GM12878 (cell line): ENCODE measurements around the gene DNAJA4. TPM values are rescaled to one million over a fixed set of nuclear protein-coding genes. Genes with fewer than 3 reads are reported as not detected.
A peak's percentile ranks its signal among the peaks of the same experiment; 100 is the strongest.

Source experiments
- ATF7 ChIP-seq: fragments of 450-650 bp; IDR thresholded peaks from 2 replicates; pipeline ENCODE4 v1.6.1; 2016; ENCODE audit warnings: low read depth, mild to moderate bottlenecking
- BCL11A ChIP-seq: IDR thresholded peaks from 2 replicates; pipeline ENCODE4 v1.6.1; 2011; ENCODE audit warnings: low read depth, low read length
- DPF2 ChIP-seq: fragments of 450-650 bp; IDR thresholded peaks from 2 replicates; pipeline ENCODE4 v1.6.1; 2017; ENCODE audit warnings: mild to moderate bottlenecking
- FOS ChIP-seq: IDR thresholded peaks from 3 replicates; pipeline ENCODE4 v1.6.1; 2011; ENCODE audit warnings: borderline replicate concordance; ENCODE audit not compliant: insufficient read length; ENCODE audit errors: extremely low read depth
- GATAD2B ChIP-seq: fragments of 450-650 bp; conservative IDR thresholded peaks from 2 replicates; pipeline ENCODE4 v1.6.1; 2017; ENCODE audit warnings: low read depth, mild to moderate bottlenecking, moderate library complexity
- KAT2A ChIP-seq: conservative IDR thresholded peaks from 2 replicates; pipeline ENCODE4 v1.6.1; 2011; ENCODE audit warnings: low read depth, low read length; ENCODE audit not compliant: control insufficient read depth
- NFIC ChIP-seq: IDR thresholded peaks from 2 replicates; pipeline ENCODE4 v1.6.1; 2012; ENCODE audit warnings: low read depth, mild to moderate bottlenecking, inconsistent platforms, low read length, moderate library complexity
- NR2F1 ChIP-seq: fragments of 450-650 bp; conservative IDR thresholded peaks from 2 replicates; pipeline ENCODE4 v1.6.1; 2017; ENCODE audit warnings: mild to moderate bottlenecking
- PAX5 ChIP-seq: IDR thresholded peaks from 2 replicates; pipeline ENCODE4 v1.6.1; 2011; ENCODE audit warnings: low read depth, low read length, borderline replicate concordance
- PML ChIP-seq: IDR thresholded peaks from 2 replicates; pipeline ENCODE4 v1.6.1; 2012; ENCODE audit warnings: low read length, inconsistent platforms
- SPI1 ChIP-seq: IDR thresholded peaks from 2 replicates; pipeline ENCODE4 v1.6.1; 2011; ENCODE audit warnings: low read depth, mild to moderate bottlenecking, low read length, moderate library complexity, borderline replicate concordance; ENCODE audit not compliant: insufficient read depth
- TAF1 ChIP-seq: IDR thresholded peaks from 2 replicates; pipeline ENCODE4 v1.6.1; 2011; ENCODE audit warnings: mild to moderate bottlenecking, low read depth, low read length, borderline replicate concordance
- ZNF217 ChIP-seq: fragments of 450-650 bp; IDR thresholded peaks from 2 replicates; pipeline ENCODE4 v1.6.1; 2017; ENCODE audit warnings: antibody characterized with exemption, mild to moderate bottlenecking
- ZNF274 ChIP-seq: IDR thresholded peaks from one replicate; pipeline ENCODE4 v1.8.0; 2011; ENCODE audit not compliant: insufficient read length, insufficient read depth
- ZZZ3 ChIP-seq: IDR thresholded peaks from 2 replicates; pipeline ENCODE4 v1.6.1; 2011; ENCODE audit warnings: low read depth; ENCODE audit not compliant: control insufficient read depth, insufficient read length
- polyA plus RNA-seq, 11 experiments: library from polyadenylated mRNA; depleted of rRNA in 4 of 11; unstranded in 6 of 11; stranded (reverse) in 5 of 11; fragments of >200 nt; fragmentation: Nextera tagmentation in 4 of 11; fragmentation: Illumina TruSeq in 1 of 11; extraction: Ambion mirVana in 4 of 11; extraction: Trizol in 1 of 11; gene quantifications; 1 replicate in 1 of 11; 2 replicates in 10 of 11; pipeline versions ENCODE4 v1.2.1 to v1.2.3, GENCODE V29; 2011 to 2016; ENCODE audit warnings: inconsistent platforms in 2 of 11, missing spikeins in 2 of 11, low read depth in 1 of 11
- total RNA-seq, 4 experiments: library from RNA; depleted of rRNA in 3 of 4; stranded (reverse); fragments of >200 nt in 3 of 4; fragmentation: Illumina TruSeq in 1 of 4; extraction: Trizol in 1 of 4; gene quantifications; 2 replicates each; pipeline versions ENCODE4 v1.2.1 to v1.2.3, GENCODE V29; 2013 to 2021
- TF ChIP-seq, protein P1 (sequence below): fragments of 450-650 bp; IDR thresholded peaks from 2 replicates; pipeline ENCODE4 v1.6.1; 2016; ENCODE audit warnings: mild to moderate bottlenecking, moderate library complexity, borderline replicate concordance
- TF ChIP-seq, protein P2 (sequence below): IDR thresholded peaks from 2 replicates; pipeline ENCODE4 v1.6.1; 2011; ENCODE audit warnings: mild to moderate bottlenecking, low read depth, low read length, moderate library complexity; ENCODE audit not compliant: insufficient replicate concordance
- TF ChIP-seq, protein P3 (sequence below): IDR thresholded peaks from 2 replicates; pipeline ENCODE4 v1.6.1; 2011; ENCODE audit warnings: low read depth, low read length, improper control_type of control experiment, borderline replicate concordance
- TF ChIP-seq, protein P4 (sequence below): IDR thresholded peaks from 2 replicates; pipeline ENCODE4 v1.6.1; 2012; ENCODE audit warnings: mild to moderate bottlenecking, low read depth, low read length
- TF ChIP-seq, protein P5 (sequence below): fragments of 450-650 bp; IDR thresholded peaks from 2 replicates; pipeline ENCODE4 v1.6.1; 2016; ENCODE audit warnings: mild to moderate bottlenecking

DNAJA4 gene
- total and polyA plus RNA-seq, 10 of the 15 experiments (the other 5 are each of a cell fraction or from before 2014, with no cell fraction given) = 0.01 to 10.4 (median 4.1) TPM

DNA sequence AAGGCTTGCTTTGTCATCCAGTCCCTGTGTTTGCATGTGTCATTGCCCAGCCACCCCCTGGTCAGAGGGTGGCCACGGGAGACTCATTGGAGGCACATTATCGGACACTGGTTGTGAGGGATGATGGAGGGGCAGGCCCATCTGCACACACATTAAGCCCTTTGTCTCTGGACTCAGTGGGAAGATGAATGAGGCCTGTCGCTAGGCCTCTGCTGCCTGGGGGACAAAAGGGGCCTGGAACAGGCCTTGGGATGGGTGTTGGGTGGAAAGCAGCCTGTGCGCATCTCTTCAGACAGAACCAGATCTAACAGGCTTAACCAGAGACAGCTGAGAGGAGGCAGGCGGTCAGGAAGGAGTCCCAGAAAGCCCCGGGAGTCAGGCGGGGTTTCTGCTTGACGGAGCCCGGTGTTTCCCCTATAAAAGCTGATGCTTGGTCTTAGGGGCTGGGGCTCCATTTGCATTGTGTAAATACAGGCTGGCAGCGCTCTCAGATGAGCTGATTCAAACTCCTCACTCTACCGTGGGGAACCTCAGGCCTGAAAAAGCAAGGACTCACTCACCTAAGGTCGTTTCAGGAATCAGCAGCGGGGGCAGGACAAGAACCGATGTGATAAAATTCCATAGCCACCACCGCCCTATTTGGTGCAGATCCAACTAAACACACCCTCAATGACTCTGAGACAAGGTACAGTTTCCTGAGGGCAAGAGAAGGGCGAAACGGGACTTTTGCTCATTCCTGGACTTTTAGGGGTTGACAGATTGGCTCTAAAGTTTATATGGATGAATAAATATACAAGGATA is 52.1 kb downstream of the DNAJA4 start (continued):
- TF ChIP-seq, protein P1, sequence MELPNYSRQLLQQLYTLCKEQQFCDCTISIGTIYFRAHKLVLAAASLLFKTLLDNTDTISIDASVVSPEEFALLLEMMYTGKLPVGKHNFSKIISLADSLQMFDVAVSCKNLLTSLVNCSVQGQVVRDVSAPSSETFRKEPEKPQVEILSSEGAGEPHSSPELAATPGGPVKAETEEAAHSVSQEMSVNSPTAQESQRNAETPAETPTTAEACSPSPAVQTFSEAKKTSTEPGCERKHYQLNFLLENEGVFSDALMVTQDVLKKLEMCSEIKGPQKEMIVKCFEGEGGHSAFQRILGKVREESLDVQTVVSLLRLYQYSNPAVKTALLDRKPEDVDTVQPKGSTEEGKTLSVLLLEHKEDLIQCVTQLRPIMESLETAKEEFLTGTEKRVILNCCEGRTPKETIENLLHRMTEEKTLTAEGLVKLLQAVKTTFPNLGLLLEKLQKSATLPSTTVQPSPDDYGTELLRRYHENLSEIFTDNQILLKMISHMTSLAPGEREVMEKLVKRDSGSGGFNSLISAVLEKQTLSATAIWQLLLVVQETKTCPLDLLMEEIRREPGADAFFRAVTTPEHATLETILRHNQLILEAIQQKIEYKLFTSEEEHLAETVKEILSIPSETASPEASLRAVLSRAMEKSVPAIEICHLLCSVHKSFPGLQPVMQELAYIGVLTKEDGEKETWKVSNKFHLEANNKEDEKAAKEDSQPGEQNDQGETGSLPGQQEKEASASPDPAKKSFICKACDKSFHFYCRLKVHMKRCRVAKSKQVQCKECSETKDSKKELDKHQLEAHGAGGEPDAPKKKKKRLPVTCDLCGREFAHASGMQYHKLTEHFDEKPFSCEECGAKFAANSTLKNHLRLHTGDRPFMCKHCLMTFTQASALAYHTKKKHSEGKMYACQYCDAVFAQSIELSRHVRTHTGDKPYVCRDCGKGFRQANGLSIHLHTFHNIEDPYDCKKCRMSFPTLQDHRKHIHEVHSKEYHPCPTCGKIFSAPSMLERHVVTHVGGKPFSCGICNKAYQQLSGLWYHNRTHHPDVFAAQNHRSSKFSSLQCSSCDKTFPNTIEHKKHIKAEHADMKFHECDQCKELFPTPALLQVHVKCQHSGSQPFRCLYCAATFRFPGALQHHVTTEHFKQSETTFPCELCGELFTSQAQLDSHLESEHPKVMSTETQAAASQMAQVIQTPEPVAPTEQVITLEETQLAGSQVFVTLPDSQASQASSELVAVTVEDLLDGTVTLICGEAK = no peak
- TF ChIP-seq GATAD2B (no peak), KAT2A (no peak), TAF1 (no peak), ZNF274 (no peak), FOS (no peak), ZZZ3 (no peak), DPF2 (no peak), PML (no peak), PAX5 (no peak), SPI1 (no peak), ATF7 (no peak), NFIC (no peak), NR2F1 (no peak), ZNF217 (no peak), BCL11A (no peak)
- TF ChIP-seq, protein P2, sequence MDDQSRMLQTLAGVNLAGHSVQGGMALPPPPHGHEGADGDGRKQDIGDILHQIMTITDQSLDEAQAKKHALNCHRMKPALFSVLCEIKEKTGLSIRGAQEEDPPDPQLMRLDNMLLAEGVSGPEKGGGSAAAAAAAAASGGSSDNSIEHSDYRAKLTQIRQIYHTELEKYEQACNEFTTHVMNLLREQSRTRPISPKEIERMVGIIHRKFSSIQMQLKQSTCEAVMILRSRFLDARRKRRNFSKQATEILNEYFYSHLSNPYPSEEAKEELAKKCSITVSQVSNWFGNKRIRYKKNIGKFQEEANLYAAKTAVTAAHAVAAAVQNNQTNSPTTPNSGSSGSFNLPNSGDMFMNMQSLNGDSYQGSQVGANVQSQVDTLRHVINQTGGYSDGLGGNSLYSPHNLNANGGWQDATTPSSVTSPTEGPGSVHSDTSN = peak; percentile 18
- TF ChIP-seq, protein P3, sequence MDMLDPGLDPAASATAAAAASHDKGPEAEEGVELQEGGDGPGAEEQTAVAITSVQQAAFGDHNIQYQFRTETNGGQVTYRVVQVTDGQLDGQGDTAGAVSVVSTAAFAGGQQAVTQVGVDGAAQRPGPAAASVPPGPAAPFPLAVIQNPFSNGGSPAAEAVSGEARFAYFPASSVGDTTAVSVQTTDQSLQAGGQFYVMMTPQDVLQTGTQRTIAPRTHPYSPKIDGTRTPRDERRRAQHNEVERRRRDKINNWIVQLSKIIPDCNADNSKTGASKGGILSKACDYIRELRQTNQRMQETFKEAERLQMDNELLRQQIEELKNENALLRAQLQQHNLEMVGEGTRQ = no peak
- TF ChIP-seq, protein P4, sequence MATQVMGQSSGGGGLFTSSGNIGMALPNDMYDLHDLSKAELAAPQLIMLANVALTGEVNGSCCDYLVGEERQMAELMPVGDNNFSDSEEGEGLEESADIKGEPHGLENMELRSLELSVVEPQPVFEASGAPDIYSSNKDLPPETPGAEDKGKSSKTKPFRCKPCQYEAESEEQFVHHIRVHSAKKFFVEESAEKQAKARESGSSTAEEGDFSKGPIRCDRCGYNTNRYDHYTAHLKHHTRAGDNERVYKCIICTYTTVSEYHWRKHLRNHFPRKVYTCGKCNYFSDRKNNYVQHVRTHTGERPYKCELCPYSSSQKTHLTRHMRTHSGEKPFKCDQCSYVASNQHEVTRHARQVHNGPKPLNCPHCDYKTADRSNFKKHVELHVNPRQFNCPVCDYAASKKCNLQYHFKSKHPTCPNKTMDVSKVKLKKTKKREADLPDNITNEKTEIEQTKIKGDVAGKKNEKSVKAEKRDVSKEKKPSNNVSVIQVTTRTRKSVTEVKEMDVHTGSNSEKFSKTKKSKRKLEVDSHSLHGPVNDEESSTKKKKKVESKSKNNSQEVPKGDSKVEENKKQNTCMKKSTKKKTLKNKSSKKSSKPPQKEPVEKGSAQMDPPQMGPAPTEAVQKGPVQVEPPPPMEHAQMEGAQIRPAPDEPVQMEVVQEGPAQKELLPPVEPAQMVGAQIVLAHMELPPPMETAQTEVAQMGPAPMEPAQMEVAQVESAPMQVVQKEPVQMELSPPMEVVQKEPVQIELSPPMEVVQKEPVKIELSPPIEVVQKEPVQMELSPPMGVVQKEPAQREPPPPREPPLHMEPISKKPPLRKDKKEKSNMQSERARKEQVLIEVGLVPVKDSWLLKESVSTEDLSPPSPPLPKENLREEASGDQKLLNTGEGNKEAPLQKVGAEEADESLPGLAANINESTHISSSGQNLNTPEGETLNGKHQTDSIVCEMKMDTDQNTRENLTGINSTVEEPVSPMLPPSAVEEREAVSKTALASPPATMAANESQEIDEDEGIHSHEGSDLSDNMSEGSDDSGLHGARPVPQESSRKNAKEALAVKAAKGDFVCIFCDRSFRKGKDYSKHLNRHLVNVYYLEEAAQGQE = no peak
- TF ChIP-seq, protein P5, sequence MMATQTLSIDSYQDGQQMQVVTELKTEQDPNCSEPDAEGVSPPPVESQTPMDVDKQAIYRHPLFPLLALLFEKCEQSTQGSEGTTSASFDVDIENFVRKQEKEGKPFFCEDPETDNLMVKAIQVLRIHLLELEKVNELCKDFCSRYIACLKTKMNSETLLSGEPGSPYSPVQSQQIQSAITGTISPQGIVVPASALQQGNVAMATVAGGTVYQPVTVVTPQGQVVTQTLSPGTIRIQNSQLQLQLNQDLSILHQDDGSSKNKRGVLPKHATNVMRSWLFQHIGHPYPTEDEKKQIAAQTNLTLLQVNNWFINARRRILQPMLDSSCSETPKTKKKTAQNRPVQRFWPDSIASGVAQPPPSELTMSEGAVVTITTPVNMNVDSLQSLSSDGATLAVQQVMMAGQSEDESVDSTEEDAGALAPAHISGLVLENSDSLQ = no peak
